ENCODE data around the gene POU3F3. TPM values are rescaled to one million over a fixed set of nuclear protein-coding genes. Genes with fewer than 3 reads are reported as not detected.

POU3F3 gene
- total RNA-seq: 1 to 10 TPM; 1.4 to 2.0 TPM

DNA sequence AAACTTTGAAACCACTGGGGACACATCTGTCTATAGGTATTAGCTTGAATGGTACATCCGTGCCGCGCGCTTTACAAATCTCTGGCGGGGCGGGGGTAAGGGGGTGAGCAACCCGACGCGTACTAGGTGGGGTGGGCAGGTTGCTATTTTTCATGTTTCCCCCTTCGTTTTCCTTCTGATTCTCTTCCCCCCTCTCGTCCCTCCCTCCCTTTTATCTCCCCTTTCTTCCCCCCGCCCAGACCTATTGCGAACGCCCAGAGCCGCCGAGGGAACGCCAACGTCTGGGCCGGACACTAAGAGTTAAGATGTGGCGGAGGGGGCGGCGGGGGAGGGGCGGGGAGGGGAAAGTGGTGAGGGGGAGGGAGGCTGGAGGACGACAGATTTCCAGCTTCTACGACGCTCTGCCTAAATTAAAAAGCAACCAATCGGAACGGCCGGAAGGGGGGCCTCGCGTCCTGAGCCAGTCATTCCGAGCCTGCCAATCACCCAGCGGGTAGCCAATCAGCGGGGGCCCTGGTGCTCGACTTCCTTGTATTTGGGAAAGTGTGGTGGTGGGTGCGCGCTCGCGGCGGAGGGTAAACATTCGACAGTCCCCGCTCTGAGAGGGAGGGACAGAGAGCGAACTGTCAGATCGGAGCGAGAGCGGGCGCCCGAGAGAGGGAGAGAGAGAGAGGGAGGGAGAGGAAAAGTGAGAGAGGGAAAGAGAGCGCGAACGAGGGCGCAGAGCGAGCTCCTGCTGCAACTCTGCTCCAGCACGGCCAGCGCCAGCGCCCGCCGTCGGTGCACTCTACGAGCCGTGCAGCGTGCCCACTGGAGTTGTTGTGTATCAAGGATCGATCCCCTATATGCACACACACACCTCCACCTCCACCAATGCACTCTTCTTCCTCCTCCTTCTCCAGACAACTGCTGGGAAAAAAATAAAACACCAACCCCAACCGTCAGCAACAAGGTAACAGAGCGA, at the start of gene POU3F3:
POU3F3 (plus strand) TSS at position 582 of the 964 bp plus-strand sequence. CDS start 1,396 bp downstream, outside the sequence.
- ATAC-seq (ENCODE audit: insufficient number of reproducible peaks, low FRiP score, low read depth) (peak; percentile 54), DNase-seq (ENCODE audit: low spot score) (peak; percentile 66)
- Histone ChIP-seq H3K4me3 (peak within 1 kb of the TSS; percentile 80), H3K9me3 (no peaks in the 10 kb centered on the region), H3K27ac (peak within 1 kb of the TSS; percentile 29 to 65), H3K36me3 (no peaks in the 10 kb centered on the region), H3K27me3 (replicated peaks; ENCODE audit: insufficient read depth) (no peaks in the 10 kb centered on the region), H3K4me1 (ENCODE audit: control insufficient read depth in 1 of 2, low read depth in 2 of 2) (peaks cover 4 to 25% of the 10 kb centered on the region in 2 donors)
- TF ChIP-seq, protein P1, sequence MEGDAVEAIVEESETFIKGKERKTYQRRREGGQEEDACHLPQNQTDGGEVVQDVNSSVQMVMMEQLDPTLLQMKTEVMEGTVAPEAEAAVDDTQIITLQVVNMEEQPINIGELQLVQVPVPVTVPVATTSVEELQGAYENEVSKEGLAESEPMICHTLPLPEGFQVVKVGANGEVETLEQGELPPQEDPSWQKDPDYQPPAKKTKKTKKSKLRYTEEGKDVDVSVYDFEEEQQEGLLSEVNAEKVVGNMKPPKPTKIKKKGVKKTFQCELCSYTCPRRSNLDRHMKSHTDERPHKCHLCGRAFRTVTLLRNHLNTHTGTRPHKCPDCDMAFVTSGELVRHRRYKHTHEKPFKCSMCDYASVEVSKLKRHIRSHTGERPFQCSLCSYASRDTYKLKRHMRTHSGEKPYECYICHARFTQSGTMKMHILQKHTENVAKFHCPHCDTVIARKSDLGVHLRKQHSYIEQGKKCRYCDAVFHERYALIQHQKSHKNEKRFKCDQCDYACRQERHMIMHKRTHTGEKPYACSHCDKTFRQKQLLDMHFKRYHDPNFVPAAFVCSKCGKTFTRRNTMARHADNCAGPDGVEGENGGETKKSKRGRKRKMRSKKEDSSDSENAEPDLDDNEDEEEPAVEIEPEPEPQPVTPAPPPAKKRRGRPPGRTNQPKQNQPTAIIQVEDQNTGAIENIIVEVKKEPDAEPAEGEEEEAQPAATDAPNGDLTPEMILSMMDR (IDR thresholded peaks at IDR 0.05): no peak

DNA sequence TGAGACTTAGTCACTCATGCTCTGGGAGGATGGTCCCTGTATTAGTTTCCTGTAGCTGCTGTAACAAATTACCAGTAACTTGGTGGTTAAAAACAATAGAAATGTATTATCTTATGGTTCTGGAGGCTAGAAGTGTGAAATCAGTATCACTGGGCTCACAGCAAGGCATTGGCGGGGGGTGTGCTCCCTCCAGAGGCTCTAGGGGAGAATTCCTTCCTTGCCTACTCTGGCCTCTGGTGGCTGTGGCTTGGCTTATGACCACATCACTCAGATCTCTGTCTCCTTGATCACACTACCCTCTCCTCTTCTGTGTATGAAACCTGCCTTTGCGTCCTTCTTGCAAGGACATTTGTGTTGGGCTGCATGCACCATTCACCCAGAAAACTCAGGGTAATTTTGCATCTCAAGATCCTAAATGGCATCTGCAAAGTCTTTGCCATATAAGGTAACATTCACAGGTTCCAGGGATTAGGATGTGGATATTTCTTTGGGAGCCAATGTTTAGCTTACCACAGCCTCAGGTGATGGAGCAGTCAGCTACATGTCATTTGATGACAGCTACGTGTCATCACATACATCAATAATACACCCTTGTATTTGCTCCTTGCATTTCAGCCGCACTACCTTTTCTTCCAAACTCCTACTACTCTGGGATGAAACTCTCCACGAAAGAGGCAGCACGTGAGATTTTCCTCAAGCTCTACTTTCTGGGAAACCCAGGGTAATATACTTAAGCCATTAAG, 49.6 kb upstream of the POU3F3 start:
- ATAC-seq (ENCODE audit: insufficient number of reproducible peaks, low FRiP score, low read depth) (no peak), DNase-seq (ENCODE audit: low spot score) (no peak)
- no peaks in the 10 kb centered on the region for H3K36me3 ChIP-seq

DNA sequence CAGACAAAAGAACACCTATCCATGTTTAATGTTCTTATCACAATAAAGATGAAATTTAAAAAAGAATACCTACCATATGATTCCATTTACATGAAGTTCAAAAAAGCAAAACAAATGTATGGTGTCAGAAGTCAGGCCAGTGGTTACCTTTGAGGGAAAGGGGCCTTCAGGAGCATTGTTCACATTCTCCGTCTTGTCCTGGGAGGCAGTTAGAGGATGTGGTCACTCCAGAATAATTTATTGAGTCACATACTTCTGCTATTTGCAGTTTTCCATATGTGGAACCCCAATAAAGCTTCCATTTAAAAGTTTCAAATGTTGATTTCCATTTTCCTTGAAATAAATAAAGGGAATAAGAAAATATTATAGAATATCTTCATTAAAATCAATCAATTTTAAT, 41.6 kb upstream of the POU3F3 start:
- H3K4me3 ChIP-seq: no peak overlapping the region
- no peaks in the 10 kb centered on the region for H3K27me3 ChIP-seq (replicated peaks; ENCODE audit: insufficient read depth)
- ATAC-seq (ENCODE audit: insufficient number of reproducible peaks, low FRiP score, low read depth): no peak
- H3K4me1 ChIP-seq (ENCODE audit: control insufficient read depth in 1 of 2, low read depth in 2 of 2): no peaks in the 10 kb centered on the region
- no peaks in the 10 kb centered on the region for H3K9me3 ChIP-seq
- TF ChIP-seq, protein P1 (IDR thresholded peaks at IDR 0.05): no peak
- H3K27ac ChIP-seq: no peak overlapping the region
- DNase-seq (ENCODE audit: low spot score): no peak
- H3K36me3 ChIP-seq: no peaks in the 10 kb centered on the region

More for the DNA sequence above, 49.6 kb upstream of the POU3F3 start:
- Histone ChIP-seq H3K4me3 (no peak overlapping the region), H3K27me3 (replicated peaks; ENCODE audit: insufficient read depth) (no peaks in the 10 kb centered on the region), H3K9me3 (no peaks in the 10 kb centered on the region), H3K4me1 (ENCODE audit: control insufficient read depth in 1 of 2, low read depth in 2 of 2) (no peaks in the 10 kb centered on the region), H3K27ac (no peak overlapping the region)
- TF ChIP-seq, protein P1 (IDR thresholded peaks at IDR 0.05): no peak

DNA sequence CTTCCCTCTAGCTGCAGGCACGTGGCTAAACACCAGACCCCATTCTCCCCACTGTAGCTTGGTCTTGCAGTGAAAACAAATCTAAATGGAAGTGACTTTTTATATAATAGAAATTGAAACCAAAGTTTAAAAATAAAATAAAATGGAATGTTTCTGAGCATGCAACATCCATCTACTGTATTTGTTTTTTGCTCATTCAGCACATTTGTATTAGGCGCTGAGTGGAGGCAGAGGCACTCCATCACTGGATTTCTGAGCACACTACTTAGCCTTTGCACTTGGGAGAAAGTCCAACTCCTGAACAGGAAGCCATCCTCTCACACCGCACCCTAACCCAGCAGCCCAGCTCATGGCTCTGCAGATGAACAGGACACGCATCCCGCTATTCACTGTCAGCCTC, 37.8 kb upstream of the POU3F3 start:
- DNase-seq (ENCODE audit: low spot score) (no peak), ATAC-seq (ENCODE audit: insufficient number of reproducible peaks, low FRiP score, low read depth) (no peak)
- Histone ChIP-seq H3K27me3 (replicated peaks; ENCODE audit: insufficient read depth) (no peaks in the 10 kb centered on the region), H3K27ac (no peak overlapping the region), H3K4me1 (ENCODE audit: control insufficient read depth in 1 of 2, low read depth in 2 of 2) (no peaks in the 10 kb centered on the region), H3K9me3 (no peaks in the 10 kb centered on the region), H3K4me3 (no peak overlapping the region), H3K36me3 (no peaks in the 10 kb centered on the region)
- TF ChIP-seq, protein P1 (IDR thresholded peaks at IDR 0.05): no peak

DNA sequence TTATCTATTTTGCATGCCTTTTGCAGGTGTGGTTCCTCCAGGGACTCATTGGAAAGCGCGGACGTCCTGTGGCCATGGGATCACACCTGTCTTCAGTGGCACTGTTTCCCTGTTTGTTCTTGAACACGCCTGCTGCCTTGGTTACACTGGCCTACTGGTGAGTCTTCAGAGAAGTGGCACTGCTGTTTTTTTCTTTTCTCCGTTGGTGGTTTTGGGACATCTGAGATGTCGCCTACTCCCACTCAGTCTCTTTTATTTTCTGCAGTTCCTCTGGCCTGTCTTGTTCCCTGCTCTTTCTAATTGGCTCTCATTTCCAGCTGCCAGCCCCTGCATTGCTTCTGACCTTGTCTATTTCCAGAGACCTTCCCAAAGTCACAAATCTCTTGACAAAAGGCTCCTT, 35.7 kb upstream of the POU3F3 start:
- Histone ChIP-seq H3K9me3 (no peaks in the 10 kb centered on the region), H3K36me3 (no peaks in the 10 kb centered on the region), H3K27me3 (replicated peaks; ENCODE audit: insufficient read depth) (no peaks in the 10 kb centered on the region), H3K4me3 (no peak overlapping the region), H3K27ac (no peak overlapping the region), H3K4me1 (ENCODE audit: control insufficient read depth in 1 of 2, low read depth in 2 of 2) (no peaks in the 10 kb centered on the region)
- TF ChIP-seq, protein P1 (IDR thresholded peaks at IDR 0.05): no peak
- ATAC-seq (ENCODE audit: insufficient number of reproducible peaks, low FRiP score, low read depth) (no peak), DNase-seq (ENCODE audit: low spot score) (no peak)
